Measurements from ENCODE around the gene ZNF669.
"Not testable (repeated sequence)": the region's sequence is repeated elsewhere in the genome, so short reads cannot be mapped to it uniquely, and the experiment has no call there.

The ZNF669 gene

DNA sequence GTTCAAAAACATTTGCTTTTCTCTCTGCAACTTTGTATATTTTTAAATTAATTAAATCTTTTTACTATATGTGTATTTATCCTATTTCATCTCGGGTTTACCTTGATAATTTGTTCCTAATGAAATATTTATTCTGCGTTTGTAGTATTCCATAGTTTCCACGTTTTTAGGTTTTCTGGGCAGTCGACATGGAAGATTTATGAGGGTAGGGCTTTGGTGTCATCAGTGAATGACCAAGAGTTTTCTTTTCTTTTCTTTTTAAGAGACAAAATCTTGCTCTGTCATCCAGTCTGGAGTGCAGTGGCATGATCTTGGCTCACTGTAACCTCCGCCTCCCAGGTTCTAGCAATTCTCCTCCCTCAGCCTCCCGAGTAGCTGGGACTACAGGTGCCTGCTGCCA is 17.2 kb upstream of the ZNF669 start:
- no peak for DNase-seq (ENCODE audit: extremely low spot score)
- POLR2A ChIA-PET, result no interaction called here
- TF ChIP-seq, protein P1, sequence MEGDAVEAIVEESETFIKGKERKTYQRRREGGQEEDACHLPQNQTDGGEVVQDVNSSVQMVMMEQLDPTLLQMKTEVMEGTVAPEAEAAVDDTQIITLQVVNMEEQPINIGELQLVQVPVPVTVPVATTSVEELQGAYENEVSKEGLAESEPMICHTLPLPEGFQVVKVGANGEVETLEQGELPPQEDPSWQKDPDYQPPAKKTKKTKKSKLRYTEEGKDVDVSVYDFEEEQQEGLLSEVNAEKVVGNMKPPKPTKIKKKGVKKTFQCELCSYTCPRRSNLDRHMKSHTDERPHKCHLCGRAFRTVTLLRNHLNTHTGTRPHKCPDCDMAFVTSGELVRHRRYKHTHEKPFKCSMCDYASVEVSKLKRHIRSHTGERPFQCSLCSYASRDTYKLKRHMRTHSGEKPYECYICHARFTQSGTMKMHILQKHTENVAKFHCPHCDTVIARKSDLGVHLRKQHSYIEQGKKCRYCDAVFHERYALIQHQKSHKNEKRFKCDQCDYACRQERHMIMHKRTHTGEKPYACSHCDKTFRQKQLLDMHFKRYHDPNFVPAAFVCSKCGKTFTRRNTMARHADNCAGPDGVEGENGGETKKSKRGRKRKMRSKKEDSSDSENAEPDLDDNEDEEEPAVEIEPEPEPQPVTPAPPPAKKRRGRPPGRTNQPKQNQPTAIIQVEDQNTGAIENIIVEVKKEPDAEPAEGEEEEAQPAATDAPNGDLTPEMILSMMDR (IDR thresholded peaks at IDR 0.05; ENCODE audit: control extremely low read depth, extremely low read depth, low read depth, missing control alignments), result no peak
- CTCF ChIA-PET, result no interaction called here

DNA sequence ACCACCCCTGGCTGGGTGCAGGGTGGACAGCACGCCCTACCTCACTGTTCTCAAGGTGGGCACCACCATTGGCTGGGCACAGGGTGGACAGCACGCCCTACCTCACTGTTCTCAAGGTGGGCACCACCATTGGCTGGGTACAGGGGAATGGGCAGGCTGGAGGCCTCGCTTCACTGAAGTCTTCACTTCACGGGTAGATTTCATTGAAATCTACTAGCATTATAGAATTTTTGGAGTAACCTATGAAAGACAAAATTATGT is 16.2 kb upstream of the ZNF669 start:
- POLR2A ChIA-PET, result not testable (repeated sequence)
- CTCF ChIA-PET, result interaction anchor here (1.7 kb wide), 1 partner anchor 16 kb away, joined by 4 read pairs; the partner anchor contains the start of gene ZNF669

DNA sequence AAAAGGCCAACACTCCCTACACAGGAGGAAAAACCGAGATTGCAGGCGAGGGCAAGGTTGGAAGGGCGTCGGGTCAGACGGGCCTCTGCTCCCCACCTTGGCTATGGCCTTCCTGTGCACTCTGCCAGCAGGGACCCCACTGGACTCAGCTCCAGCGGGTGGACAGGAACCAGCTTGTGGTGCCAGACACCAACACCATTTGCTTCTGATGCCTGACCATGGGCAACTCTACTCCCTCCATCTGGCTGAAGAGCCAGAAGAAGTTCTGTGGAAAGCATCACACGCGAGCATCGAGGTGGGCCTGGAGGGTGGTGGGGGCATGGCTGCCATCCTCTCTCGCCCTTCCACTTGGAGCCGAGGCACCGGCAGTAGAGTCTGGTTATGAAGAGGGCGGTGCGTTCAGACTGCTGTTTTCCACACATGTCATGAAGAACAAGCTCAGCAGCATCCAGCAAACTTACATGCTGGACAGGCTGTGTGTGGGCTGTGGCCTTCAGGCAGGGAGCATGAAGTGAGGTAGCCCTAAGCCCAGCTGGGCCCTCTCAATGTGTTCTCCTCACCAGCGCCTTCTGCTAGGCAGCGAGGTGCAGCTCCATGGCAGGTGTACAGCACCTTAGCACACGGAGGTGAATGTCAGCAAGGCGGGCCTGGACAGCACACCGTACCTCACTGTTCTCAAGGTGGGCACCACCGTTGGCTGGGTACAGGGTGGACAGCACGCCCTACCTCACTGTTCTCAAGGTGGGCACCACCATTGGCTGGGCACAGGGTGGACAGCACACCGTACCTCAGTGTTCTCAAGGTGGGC is 15.6 kb upstream of the ZNF669 start:
- TF ChIP-seq, protein P1 (IDR thresholded peaks at IDR 0.05; ENCODE audit: control extremely low read depth, extremely low read depth, low read depth, missing control alignments), result no peak
- ChIA-PET POLR2A (no interaction called here), CTCF (interaction anchor here (1.0 to 1.7 kb wide), 2 partner anchors 15 to 64 kb away, joined by 4 read pairs; partner anchors contain the start of gene ZNF669)
- peak; percentile 17 for DNase-seq (ENCODE audit: extremely low spot score)

More for the DNA sequence above, 16.2 kb upstream of the ZNF669 start:
- DNase-seq (ENCODE audit: extremely low spot score), result not testable (repeated sequence)

DNA sequence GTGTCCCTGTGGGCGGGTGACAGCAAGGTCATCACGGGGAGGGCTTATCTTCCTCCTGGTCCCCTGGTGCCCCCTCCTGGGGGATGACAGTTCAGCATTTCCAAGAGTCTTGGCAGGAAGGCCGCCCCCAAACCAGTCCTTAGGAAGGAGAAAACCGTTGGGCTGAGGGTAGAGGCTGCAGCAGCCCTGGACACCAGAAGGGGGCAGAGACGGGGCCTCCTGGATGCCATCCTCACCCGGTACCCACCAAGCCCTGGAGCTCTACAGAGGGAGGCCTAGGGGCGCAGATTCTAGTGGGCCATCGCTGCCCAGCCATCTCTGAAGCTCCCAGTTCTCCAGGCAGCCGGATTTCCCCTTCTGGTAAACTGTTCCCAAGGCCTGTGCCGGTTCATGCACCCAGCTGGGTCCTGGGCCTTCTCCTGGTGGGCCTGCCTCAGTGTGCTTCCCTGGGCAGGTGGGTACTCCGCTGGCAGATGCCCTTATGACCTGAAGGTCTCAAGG is 14.8 kb upstream of the ZNF669 start:
- CTCF ChIA-PET, result interaction anchor here (1.0 to 1.7 kb wide), 2 partner anchors 15 to 65 kb away, joined by 4 read pairs; partner anchors contain the start of gene ZNF669
- POLR2A ChIA-PET, result no interaction called here
- peak; percentile 52 for DNase-seq (ENCODE audit: extremely low spot score)
- TF ChIP-seq, protein P1 (IDR thresholded peaks at IDR 0.05; ENCODE audit: control extremely low read depth, extremely low read depth, low read depth, missing control alignments), result no peak

DNA sequence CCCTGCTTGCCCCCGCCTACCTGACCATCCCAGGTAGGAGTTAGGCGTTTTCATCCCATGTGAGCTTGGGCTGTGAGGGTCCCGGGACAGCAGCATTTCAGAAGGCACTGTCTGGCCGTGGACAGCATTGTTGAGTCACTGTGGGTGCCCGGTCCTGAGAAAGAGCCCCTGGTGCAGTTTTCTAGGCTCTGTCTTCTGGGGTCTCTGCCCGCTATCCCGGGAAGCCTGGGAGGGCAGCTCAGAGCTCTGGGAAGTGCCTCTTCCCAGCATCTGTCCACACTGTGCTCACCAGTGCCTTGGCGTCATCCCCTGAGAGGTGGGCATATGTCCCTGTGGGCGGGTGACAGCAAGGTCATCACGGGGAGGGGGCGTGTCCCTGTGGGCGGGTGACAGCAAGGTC is 11.4 kb upstream of the ZNF669 start:
- ChIA-PET CTCF (no interaction called here), POLR2A (no interaction called here)
- DNase-seq (ENCODE audit: extremely low spot score), result no peak
- TF ChIP-seq, protein P1 (IDR thresholded peaks at IDR 0.05; ENCODE audit: control extremely low read depth, extremely low read depth, low read depth, missing control alignments), result no peak

DNA sequence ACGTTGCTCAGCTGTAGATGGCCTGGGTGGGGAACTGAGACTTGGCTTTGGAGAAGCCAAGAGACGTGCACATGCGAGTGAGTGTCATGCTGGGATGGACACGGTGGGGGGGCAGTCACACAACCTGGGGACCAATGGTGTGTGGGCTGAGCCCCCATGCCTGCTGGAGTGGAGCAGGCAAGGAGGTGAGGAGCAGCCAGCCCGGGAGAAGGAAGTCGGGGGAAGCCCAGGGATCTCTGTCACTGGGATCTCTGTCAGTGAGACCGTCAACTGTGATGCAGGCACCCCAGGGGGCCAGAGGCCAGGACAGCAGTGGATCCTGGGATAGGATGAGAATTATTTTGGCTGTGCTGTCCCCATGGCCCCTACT is 11.0 kb upstream of the ZNF669 start:
- ChIA-PET CTCF (no interaction called here), POLR2A (no interaction called here)
- TF ChIP-seq, protein P1 (IDR thresholded peaks at IDR 0.05; ENCODE audit: control extremely low read depth, extremely low read depth, low read depth, missing control alignments), result no peak
- DNase-seq (ENCODE audit: extremely low spot score), result no peak

DNA sequence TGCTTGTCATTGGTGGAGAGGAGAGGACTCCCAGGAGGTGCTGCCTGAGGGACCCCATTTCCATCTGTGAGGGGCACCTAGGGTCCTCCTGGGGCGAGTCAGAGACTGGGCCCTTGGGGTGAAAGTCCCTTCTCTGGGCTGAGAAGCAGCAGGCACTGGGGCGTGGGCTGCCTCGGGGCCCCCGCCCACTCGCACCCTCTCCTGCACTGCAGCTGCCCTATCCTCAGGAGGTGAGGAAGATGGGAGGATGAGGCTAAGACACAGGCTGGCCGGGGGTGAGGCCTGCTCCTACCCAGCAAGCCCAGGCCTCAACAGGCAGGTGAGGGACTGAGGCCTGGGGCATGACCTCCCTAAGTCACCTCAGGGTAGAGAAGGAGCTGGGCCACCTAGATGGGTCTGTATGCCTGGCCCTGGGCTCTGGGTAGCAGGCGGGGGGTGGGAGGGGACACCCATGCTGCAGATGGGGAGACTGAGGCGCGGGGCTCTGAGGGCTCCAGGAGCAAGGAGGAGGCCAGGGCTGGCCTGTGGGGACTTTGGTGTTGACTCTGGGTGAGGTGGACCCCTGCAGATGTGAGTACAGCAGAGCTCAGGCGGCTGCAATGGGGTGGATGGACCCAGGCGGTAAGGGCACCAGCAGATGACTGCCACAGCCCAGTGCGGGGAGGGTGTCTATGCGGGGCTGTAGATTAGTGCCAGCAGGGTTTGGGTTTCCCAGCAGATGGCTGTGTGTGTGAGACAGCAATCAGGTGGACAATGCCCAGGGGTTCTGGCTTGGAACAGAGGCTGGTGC is 10.4 kb upstream of the ZNF669 start:
- ChIA-PET POLR2A (no interaction called here), CTCF (no interaction called here)
- DNase-seq (ENCODE audit: extremely low spot score), result no peak
- TF ChIP-seq, protein P1 (IDR thresholded peaks at IDR 0.05; ENCODE audit: control extremely low read depth, extremely low read depth, low read depth, missing control alignments), result no peak
